ENCODE results near the gene MAPRE3. TPM values are rescaled to one million over a fixed set of nuclear protein-coding genes. Genes with fewer than 3 reads are reported as not detected.
"Not testable (repeated sequence)": the region's sequence is repeated elsewhere in the genome, so short reads cannot be mapped to it uniquely, and the experiment has no call there.

Gene MAPRE3
- total RNA-seq, 6 experiments from 2014 or later, result 17.0 to 20.4 (median 17.7) TPM

- DNase-seq, result no peak
- no peaks in the 10 kb centered on the region for H3K9me3 Mint-ChIP-seq
- H3K4me1 Mint-ChIP-seq (ENCODE audit: low read depth), result peaks cover 58% of the 10 kb centered on the region
- H3K4me3 Mint-ChIP-seq, result peak overlapping the region; percentile 87
- no peak for TF ChIP-seq CTCF (IDR thresholded peaks at IDR 0.05)
- H3K27ac Mint-ChIP-seq, result peak overlapping the region; percentile 81
- peaks cover 32% of the 10 kb centered on the region for H3K36me3 Mint-ChIP-seq (ENCODE audit: low read depth)
- peaks cover 2% of the 10 kb centered on the region; the same call in 1 of the 2 replicates for H3K27me3 Mint-ChIP-seq (ENCODE audit: insufficient read depth)
Measured at GRCh38 chr2:27071990-27072830, 101.8 kb downstream of the MAPRE3 start.

- peaks cover 65% of the 10 kb centered on the region for H3K4me1 Mint-ChIP-seq (ENCODE audit: low read depth)
- peaks cover 27% of the 10 kb centered on the region for H3K36me3 Mint-ChIP-seq (ENCODE audit: low read depth)
- DNase-seq, result no peak
- H3K9me3 Mint-ChIP-seq, result no peaks in the 10 kb centered on the region
- H3K4me3 Mint-ChIP-seq, result peak overlapping the region; percentile 87; the same call in 1 of the 2 replicates
- peak overlapping the region; percentile 81; the same call in 1 of the 2 replicates for H3K27ac Mint-ChIP-seq
- H3K27me3 Mint-ChIP-seq (ENCODE audit: insufficient read depth), result peaks cover 2% of the 10 kb centered on the region; the same call in 1 of the 2 replicates
- TF ChIP-seq CTCF (IDR thresholded peaks at IDR 0.05), result no peak
Measured at GRCh38 chr2:27072920-27073319, 102.5 kb downstream of the MAPRE3 start.

- Mint-ChIP-seq H3K36me3 (ENCODE audit: low read depth) (peaks cover 24% of the 10 kb centered on the region), H3K9me3 (no peaks in the 10 kb centered on the region), H3K4me1 (ENCODE audit: low read depth) (peaks cover 67% of the 10 kb centered on the region), H3K4me3 (no peak overlapping the region), H3K27me3 (ENCODE audit: insufficient read depth) (peaks cover 2% of the 10 kb centered on the region; the same call in 1 of the 2 replicates), H3K27ac (peak overlapping the region; percentile 22; the same call in 1 of the 2 replicates)
- no peak for TF ChIP-seq CTCF (IDR thresholded peaks at IDR 0.05)
- DNase-seq, result no peak
Measured at GRCh38 chr2:27073782-27074181, 103.3 kb downstream of the MAPRE3 start.

GRCh38 chr2:27074738-27075565, 104.5 kb downstream of the MAPRE3 start:
- Mint-ChIP-seq H3K4me3 (no peak overlapping the region), H3K27me3 (ENCODE audit: insufficient read depth) (peaks cover 2% of the 10 kb centered on the region; the same call in 1 of the 2 replicates), H3K36me3 (ENCODE audit: low read depth) (peaks cover 13% of the 10 kb centered on the region), H3K4me1 (ENCODE audit: low read depth) (peaks cover 62% of the 10 kb centered on the region), H3K27ac (no peak overlapping the region), H3K9me3 (no peaks in the 10 kb centered on the region)
- DNase-seq, result no peak
- no peak for TF ChIP-seq CTCF (IDR thresholded peaks at IDR 0.05)

GRCh38 chr2:27075566-27075871, 105.1 kb downstream of the MAPRE3 start:
- H3K27ac Mint-ChIP-seq; DNase-seq; H3K27me3 Mint-ChIP-seq (ENCODE audit: insufficient read depth); H3K9me3 Mint-ChIP-seq; H3K4me3 Mint-ChIP-seq: not testable (repeated sequence)
- Mint-ChIP-seq H3K4me1 (ENCODE audit: low read depth) (peaks cover 62% of the 10 kb centered on the region), H3K36me3 (ENCODE audit: low read depth) (peaks cover 12% of the 10 kb centered on the region)
